Measurements from ENCODE around the gene ZNF324B.
"Not testable (repeated sequence)": the region's sequence is repeated elsewhere in the genome, so short reads cannot be mapped to it uniquely, and the experiment has no call there.

ZNF324B gene

DNA sequence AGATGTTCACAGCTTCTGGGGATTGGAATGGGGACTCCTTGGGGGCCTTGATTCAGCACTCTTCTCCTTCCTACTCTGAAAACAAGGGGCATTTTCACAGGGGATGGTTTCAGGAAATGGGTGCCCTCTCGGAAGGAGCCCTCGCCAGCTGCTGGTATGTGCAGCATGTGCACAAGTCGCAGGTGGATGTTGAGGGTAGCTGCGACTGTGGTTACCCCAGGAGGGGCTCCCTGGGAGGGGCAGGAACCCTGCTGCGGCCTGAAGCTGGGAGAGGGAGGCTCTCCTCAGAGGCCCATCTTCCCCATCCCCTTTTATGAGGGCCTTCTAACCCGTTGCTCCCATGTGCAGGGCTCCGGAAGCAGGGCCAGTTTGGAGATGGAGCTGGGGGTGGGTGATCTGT is 30.9 kb downstream of the ZNF324B start:
- DNase-seq, result no peak

DNA sequence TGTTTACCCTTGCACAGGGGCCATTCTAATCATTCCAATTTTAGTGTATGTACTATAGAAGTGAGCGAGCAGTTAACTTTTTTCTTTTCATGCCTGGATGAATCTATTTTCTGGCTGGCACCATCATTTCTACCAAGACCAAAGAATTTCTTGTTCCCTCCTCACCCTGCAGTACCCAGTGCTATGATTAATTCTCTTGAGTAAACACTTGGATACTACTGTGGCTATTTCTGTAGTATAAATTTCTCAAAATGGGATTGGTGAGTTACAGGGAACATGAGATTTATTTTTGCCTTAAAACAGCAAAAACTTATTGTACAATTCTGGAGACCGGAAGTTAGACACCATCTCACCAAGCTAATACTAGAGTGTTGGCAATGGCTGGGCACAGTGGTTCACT is 32.4 kb downstream of the ZNF324B start:
- no peak for DNase-seq

DNA sequence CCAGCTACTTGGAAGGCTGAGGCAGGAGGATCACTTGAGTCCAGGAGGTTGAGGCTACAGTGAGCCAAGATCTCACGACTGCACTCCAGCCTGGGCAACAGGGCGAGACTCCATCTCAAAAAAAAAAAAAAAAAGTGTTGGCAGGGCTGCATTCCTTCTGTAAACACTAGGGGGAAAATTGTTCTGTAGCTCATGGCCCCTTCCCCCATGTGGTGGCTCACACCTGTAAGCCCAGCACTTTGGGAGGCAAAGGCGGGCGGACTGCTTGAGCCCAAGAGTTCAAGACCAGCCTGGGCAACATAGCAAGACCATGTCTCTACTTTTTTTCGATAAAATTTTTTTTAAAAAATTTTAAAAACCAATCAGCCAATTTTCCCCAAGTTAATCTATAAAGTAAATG is 32.9 kb downstream of the ZNF324B start:
- DNase-seq, result not testable (repeated sequence)

- DNase-seq, result no peak
Measured at GRCh38 chr19:58491393-58491792, 40.0 kb downstream of the ZNF324B start.

- no peak for DNase-seq
Measured at GRCh38 chr19:58492265-58492664, 40.8 kb downstream of the ZNF324B start.

DNA sequence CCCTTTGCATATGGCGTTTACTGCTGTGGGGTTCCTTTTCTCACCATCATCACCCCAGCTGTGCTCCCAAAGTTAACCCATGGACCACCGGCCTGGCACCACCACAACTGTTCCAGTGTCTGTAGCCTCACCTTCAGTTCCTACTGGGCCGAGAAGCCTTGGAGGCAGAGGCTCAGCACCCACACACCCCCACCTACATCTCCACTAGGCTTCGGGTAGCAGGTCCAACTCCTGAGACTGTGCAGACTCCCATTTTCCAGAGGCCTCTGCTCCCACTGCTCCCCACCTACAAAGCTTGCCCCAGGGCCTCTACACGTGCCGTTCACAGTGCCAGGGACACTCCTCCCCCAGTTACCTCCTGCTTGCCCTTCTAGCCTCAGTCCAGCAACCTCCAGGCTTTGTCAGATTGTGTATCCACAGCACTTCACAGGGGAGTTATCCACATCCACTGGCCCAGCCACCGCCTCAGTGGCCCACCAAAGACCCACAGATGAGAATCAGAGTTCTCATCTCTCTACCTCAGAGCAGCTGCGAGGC is 46.3 kb downstream of the ZNF324B start:
- no peak for DNase-seq

GRCh38 chr19:58498316-58499020 is 47.0 kb downstream of the ZNF324B start:
- DNase-seq, result no peak

DNA sequence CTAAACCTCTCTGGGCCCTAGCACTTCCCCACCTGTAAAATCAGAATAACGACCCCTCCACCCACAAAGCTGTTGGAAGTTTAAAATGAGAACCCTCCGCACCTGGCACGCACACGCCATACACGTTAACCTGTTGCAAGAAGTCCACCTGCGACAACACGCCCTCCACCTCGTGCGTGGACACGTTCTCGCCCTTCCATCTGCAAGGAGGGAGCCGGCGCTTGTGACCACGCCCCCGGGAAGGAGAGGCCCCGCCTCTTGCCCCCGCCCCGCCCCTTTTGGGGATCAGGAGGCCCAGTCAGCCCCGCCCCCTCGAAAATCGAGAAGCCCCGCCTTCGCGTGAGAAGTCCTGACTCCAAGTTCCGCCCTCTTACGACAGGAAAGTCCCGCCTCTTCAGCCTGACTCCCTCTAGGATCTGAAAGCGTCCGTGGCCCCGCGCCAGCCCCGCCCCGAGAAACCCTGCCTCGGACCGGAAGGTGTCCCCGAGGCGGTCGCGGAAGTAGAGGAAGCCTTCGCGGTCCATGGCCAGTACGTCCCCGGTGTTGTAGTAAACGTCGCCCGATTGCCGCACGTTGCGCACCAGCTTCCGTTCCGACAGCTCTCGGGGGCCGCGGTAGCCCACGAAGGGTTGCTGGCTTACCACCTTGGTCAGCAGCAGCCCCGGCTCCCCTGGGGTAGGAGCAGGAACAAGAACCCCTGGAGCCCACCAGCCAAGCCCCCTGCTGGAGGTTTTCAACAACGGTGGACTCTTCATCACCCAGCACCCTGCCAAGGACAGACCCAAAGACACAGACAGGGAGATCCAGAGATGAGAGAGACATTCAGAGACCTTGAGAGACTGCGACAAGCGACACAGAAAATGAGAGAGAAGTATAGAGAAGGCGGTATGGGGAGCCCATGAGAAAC is 47.9 kb downstream of the ZNF324B start:
- DNase-seq, result peak; percentile 77

DNA sequence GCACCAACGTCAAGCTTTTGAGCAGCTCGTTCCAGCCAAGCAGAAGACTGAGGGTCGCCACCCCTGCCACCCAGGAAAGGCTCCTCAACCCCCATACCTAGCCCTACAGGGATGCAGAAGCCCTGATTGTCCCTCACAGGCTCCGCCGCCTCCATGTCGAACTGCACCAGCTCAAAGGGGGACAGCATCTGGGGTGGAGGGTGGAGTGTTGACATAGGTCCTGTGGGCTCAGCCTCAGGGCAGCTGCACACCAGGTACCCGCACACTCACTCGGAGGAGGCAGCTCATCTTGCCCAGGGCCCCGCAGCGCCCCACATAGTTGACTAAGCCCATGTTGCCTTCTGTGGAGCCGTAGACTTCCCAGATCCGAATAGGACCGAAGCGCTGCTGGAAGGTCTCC is 48.8 kb downstream of the ZNF324B start:
- no peak for DNase-seq
